SK-N-SH treated with all-trans-retinoic acid at 6 μM for 48 hours (cell line): Measurements from ENCODE around the gene MAPK8.

Experiments used
- ATAC-seq: fragments of 200-7000 bp; cut with Tn5 transposase; 3 replicates; pipeline ENCODE4 v1.9.1; 2020; ENCODE audit warnings: mild to moderate bottlenecking, moderate library complexity
- ARNTL ChIP-seq: fragments of 450-650 bp; formaldehyde crosslinking; IDR thresholded peaks from 2 replicates; pipeline ENCODE4 v1.5.0; 2020; ENCODE audit warnings: low read depth, mild to moderate bottlenecking, moderate library complexity, borderline replicate concordance
- BACH2 ChIP-seq: fragments of 250-450 bp; sonication (Bioruptor Pico); IDR thresholded peaks from 2 replicates; pipeline ENCODE4 v1.9.0; 2021; ENCODE audit warnings: mild to moderate bottlenecking, borderline replicate concordance
- CREB5 ChIP-seq: fragments of 250-450 bp; sonication (Bioruptor Pico); IDR thresholded peaks from 2 replicates; pipeline ENCODE4 v1.5.1; 2020; ENCODE audit warnings: low read depth, mild to moderate bottlenecking, moderate library complexity
- CSDC2 ChIP-seq: fragments of 250-450 bp; sonication (Bioruptor Pico); IDR thresholded peaks from 2 replicates; pipeline ENCODE4 v1.5.0; 2020; ENCODE audit warnings: mild to moderate bottlenecking, moderate library complexity
- ESRRG ChIP-seq: fragments of 250-450 bp; sonication (Bioruptor Pico); IDR thresholded peaks from 2 replicates; pipeline ENCODE4 v1.6.1; 2021; ENCODE audit warnings: mild to moderate bottlenecking
- GLIS3 ChIP-seq: fragments of 250-450 bp; sonication (Bioruptor Pico); IDR thresholded peaks from 2 replicates; pipeline ENCODE4 v1.5.0; 2020; ENCODE audit warnings: mild to moderate bottlenecking, moderate library complexity
- ISL1 ChIP-seq: fragments of 250-450 bp; sonication (Bioruptor Pico); IDR thresholded peaks from 2 replicates; pipeline ENCODE4 v2.1.2; 2022; ENCODE audit warnings: mild to moderate bottlenecking, moderate library complexity
- OSR1 ChIP-seq: fragments of 250-450 bp; sonication (Bioruptor Pico); IDR thresholded peaks from 2 replicates; pipeline ENCODE4 v1.8.0; 2022; ENCODE audit warnings: moderate library complexity, mild to moderate bottlenecking, inconsistent platforms
- POU6F1 ChIP-seq: fragments of 250-450 bp; sonication (Bioruptor Pico); IDR thresholded peaks from 2 replicates; pipeline ENCODE4 v1.8.0; 2021; ENCODE audit warnings: low read depth, mild to moderate bottlenecking, moderate library complexity, borderline replicate concordance
- PPARA ChIP-seq: fragments of 250-450 bp; sonication (Bioruptor Pico); IDR thresholded peaks from 2 replicates; pipeline ENCODE4 v1.5.0; 2020; ENCODE audit warnings: mild to moderate bottlenecking, borderline replicate concordance
- SNAI2 ChIP-seq: fragments of 250-450 bp; sonication (Bioruptor Pico); IDR thresholded peaks from 2 replicates; pipeline ENCODE4 v1.5.0; 2020; ENCODE audit warnings: mild to moderate bottlenecking, moderate library complexity
- TCF4 ChIP-seq: fragments of 250-450 bp; sonication (Bioruptor Pico); IDR thresholded peaks from 2 replicates; pipeline ENCODE4 v1.8.0; 2021; ENCODE audit warnings: mild to moderate bottlenecking, moderate library complexity, borderline replicate concordance
- TOX ChIP-seq: fragments of 250-450 bp; sonication (Bioruptor Pico); IDR thresholded peaks from 2 replicates; pipeline ENCODE4 v1.8.0; 2021; ENCODE audit warnings: mild to moderate bottlenecking, moderate library complexity, borderline replicate concordance
- TSHZ2 ChIP-seq: fragments of 250-450 bp; sonication (Bioruptor Pico); IDR thresholded peaks from 2 replicates; pipeline ENCODE4 v1.5.0; 2020; ENCODE audit warnings: mild to moderate bottlenecking, moderate library complexity
- ZC3H10 ChIP-seq: fragments of 250-450 bp; sonication (Bioruptor Pico); IDR thresholded peaks from 2 replicates; pipeline ENCODE4 v1.5.1; 2021; ENCODE audit warnings: mild to moderate bottlenecking, moderate library complexity
- ZFP3 ChIP-seq: fragments of 250-450 bp; sonication (Bioruptor Pico); IDR thresholded peaks from 2 replicates; pipeline ENCODE4 v1.5.0; 2020; ENCODE audit warnings: mild to moderate bottlenecking, moderate library complexity
- ZFP30 ChIP-seq: fragments of 450-650 bp; formaldehyde crosslinking; IDR thresholded peaks from 2 replicates; pipeline ENCODE4 v1.5.0; 2022; ENCODE audit warnings: mild to moderate bottlenecking, moderate library complexity
- ZNF70 ChIP-seq: fragments of 450-650 bp; formaldehyde crosslinking; IDR thresholded peaks from 2 replicates; pipeline ENCODE4 v1.5.0; 2020; ENCODE audit warnings: mild to moderate bottlenecking, moderate library complexity
- ZNF8 ChIP-seq: fragments of 450-650 bp; formaldehyde crosslinking; IDR thresholded peaks from 2 replicates; pipeline ENCODE4 v1.5.0; 2020; ENCODE audit warnings: mild to moderate bottlenecking, moderate library complexity
- TF ChIP-seq, protein P1 (sequence below): fragments of 250-450 bp; sonication (Bioruptor Pico); IDR thresholded peaks from 2 replicates; pipeline ENCODE4 v1.8.0; 2020; ENCODE audit warnings: mild to moderate bottlenecking, moderate library complexity, borderline replicate concordance
- TF ChIP-seq, protein P2 (sequence below): fragments of 250-450 bp; sonication (Bioruptor Pico); IDR thresholded peaks from 2 replicates; pipeline ENCODE4 v1.5.1; 2021; ENCODE audit warnings: mild to moderate bottlenecking, moderate library complexity

The MAPK8 gene

GRCh38 chr10:48452879-48453412 is 146.5 kb downstream of the MAPK8 start:
- no peak for TF ChIP-seq PPARA (CRISPR knock-in tag)
- no peak for TF ChIP-seq TOX (CRISPR knock-in tag)
- no peak for TF ChIP-seq CSDC2 (CRISPR knock-in tag)
- TF ChIP-seq ISL1: no peak
- TF ChIP-seq TSHZ2 (CRISPR knock-in tag): no peak
- TF ChIP-seq SNAI2 (CRISPR knock-in tag): no peak
- TF ChIP-seq ZFP30 (CRISPR knock-in tag): no peak
- TF ChIP-seq ZC3H10 (CRISPR knock-in tag): no peak
- TF ChIP-seq, all 23 proteins: peak for 0
- ATAC-seq: no peak

DNA sequence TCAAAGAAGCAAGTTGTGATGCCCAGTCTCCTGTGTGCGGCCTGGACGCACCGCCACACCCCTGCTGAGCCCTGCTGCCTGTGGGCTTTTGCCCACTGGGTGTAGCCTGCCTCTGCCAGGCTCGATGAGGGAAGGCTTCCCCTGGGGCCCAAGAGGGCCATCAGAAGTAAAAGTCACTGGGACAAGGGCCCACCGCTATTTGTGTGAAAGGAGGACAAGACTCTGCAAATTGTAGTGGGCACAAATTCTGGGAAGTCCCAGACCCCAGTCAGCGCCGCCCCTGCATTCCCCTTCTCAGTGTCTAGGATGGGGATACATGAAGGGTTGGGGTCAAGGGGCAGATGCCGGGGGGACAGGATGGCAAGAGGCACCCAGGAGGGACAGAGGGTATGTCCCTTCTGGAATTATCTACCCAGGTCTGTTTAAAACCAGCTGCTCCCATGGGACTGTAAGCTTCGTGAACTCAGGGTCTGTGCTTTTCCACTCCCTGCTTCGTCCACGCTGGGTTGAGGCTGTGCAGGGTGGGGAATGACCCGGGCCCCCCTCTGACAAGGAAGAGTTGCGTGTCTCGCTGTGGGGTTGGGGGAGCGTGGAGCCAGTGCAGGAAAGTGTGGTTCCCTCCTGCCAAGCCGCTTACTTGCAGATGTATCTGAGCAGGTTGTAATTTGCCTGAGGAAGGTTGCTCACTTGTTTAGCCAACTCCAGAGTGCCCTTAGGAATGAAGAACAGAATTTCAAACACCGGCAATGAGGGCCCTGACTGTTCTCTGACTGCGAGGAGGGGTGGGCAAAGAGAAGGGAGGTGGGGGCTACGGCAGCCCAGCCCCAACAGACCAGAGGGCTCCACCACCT is 147.2 kb downstream of the MAPK8 start:
- ATAC-seq: no peak
- TF ChIP-seq ZC3H10 (CRISPR knock-in tag) (no peak), ZFP30 (CRISPR knock-in tag) (no peak)

DNA sequence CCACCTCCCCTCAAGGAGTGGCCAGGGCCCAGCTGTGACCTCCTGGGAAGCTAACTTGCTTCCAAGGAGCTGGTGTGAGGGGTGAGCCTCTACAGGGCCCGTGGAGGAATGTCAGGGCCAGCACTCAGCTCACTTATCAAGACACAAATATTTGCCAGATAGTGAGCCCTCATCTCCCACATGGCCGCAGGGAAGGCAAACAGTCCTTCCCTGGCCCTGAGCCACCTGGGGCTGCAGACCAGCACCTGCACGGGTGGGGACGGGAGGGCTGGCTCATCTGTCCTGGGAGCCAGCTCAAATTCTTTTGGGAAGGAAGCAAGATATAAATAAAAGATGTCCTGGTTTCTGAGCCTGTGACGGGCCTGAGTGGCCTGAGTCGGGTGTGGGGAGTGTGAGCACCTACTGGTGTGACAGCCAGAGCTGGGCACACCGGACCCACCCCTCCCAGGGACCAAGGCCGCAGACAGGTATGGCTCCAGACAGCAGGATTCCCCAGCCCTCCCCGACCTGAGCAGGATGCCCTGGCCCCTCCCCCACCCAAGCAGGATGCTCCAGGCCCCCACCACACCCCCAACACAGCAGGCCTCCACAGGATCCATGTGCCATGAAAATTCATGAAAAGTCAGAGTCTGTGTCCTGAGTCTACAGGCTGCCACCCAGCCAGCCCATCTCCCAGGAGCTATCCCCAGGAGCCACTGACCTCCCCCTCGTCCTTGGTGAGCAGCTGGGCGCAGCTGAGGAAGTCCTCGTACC is 148.0 kb downstream of the MAPK8 start:
- no peak for TF ChIP-seq TSHZ2 (CRISPR knock-in tag)
- TF ChIP-seq ZNF8 (CRISPR knock-in tag): no peak
- TF ChIP-seq SNAI2 (CRISPR knock-in tag): no peak
- TF ChIP-seq ZFP30 (CRISPR knock-in tag): no peak
- TF ChIP-seq ESRRG (CRISPR knock-in tag): no peak
- TF ChIP-seq OSR1 (CRISPR knock-in tag): no peak
- TF ChIP-seq POU6F1 (CRISPR knock-in tag): no peak
- TF ChIP-seq ZNF70 (CRISPR knock-in tag): no peak
- no peak for TF ChIP-seq TCF4 (CRISPR knock-in tag)
- TF ChIP-seq ARNTL (CRISPR knock-in tag): no peak
- TF ChIP-seq ZFP3: no peak
- TF ChIP-seq PPARA (CRISPR knock-in tag): no peak
- TF ChIP-seq, protein P1, sequence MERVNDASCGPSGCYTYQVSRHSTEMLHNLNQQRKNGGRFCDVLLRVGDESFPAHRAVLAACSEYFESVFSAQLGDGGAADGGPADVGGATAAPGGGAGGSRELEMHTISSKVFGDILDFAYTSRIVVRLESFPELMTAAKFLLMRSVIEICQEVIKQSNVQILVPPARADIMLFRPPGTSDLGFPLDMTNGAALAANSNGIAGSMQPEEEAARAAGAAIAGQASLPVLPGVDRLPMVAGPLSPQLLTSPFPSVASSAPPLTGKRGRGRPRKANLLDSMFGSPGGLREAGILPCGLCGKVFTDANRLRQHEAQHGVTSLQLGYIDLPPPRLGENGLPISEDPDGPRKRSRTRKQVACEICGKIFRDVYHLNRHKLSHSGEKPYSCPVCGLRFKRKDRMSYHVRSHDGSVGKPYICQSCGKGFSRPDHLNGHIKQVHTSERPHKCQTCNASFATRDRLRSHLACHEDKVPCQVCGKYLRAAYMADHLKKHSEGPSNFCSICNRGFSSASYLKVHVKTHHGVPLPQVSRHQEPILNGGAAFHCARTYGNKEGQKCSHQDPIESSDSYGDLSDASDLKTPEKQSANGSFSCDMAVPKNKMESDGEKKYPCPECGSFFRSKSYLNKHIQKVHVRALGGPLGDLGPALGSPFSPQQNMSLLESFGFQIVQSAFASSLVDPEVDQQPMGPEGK: no peak
- TF ChIP-seq BACH2 (CRISPR knock-in tag): no peak
- TF ChIP-seq, protein P2, sequence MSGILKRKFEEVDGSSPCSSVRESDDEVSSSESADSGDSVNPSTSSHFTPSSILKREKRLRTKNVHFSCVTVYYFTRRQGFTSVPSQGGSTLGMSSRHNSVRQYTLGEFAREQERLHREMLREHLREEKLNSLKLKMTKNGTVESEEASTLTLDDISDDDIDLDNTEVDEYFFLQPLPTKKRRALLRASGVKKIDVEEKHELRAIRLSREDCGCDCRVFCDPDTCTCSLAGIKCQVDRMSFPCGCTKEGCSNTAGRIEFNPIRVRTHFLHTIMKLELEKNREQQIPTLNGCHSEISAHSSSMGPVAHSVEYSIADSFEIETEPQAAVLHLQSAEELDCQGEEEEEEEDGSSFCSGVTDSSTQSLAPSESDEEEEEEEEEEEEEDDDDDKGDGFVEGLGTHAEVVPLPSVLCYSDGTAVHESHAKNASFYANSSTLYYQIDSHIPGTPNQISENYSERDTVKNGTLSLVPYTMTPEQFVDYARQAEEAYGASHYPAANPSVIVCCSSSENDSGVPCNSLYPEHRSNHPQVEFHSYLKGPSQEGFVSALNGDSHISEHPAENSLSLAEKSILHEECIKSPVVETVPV: no peak
- TF ChIP-seq CREB5 (CRISPR knock-in tag): no peak
- no peak for TF ChIP-seq GLIS3 (CRISPR knock-in tag)
- TF ChIP-seq CSDC2 (CRISPR knock-in tag): no peak
- ATAC-seq: no peak
